AG09309 (cell line): ENCODE measurements around the gene RBL1.
A peak's percentile ranks its signal among the peaks of the same experiment; 100 is the strongest.
"Not testable (repeated sequence)": the region's sequence is repeated elsewhere in the genome, so short reads cannot be mapped to it uniquely, and the experiment has no call there.

ENCODE experiments used
- DNase-seq: peaks from one replicate; pipeline ENCODE4 v3.0.0-alpha.2; 2010; ENCODE audit warnings: low read depth
- H3K4me3 ChIP-seq: 2 replicates; pipeline ENCODE4 v1.5.1; 2011; ENCODE audit warnings: mild to moderate bottlenecking, low read depth, low read length, moderate library complexity; ENCODE audit not compliant: control insufficient read depth
- TF ChIP-seq, protein P1 (sequence below): IDR thresholded peaks from 2 replicates; pipeline ENCODE4 v1.5.1; 2011; ENCODE audit warnings: mild to moderate bottlenecking, low read depth, low read length, inconsistent platforms; ENCODE audit not compliant: insufficient read depth, control insufficient read depth; ENCODE audit errors: missing control alignments

Gene RBL1

DNA sequence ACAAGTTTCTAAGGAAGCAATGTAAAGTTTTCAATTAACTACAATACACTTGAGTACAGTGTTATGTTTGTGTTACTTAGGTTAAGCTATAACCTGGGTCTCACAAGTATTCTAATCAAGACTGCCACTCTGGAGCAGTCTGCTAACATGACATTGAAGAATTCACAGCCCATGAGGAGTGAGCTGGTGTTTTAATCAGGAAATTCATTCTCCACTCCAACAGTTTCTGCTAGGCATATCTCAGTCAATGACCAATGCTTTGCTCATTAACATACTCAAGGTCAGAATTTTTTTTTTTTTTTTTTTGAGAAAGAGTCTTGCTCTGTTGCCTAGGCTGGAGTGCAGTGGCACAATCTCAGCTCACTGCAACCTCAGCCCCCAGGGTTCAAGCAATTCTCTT, 84.7 kb downstream of the RBL1 start:
- H3K4me3 ChIP-seq: no peak overlapping the region
- TF ChIP-seq, protein P1, sequence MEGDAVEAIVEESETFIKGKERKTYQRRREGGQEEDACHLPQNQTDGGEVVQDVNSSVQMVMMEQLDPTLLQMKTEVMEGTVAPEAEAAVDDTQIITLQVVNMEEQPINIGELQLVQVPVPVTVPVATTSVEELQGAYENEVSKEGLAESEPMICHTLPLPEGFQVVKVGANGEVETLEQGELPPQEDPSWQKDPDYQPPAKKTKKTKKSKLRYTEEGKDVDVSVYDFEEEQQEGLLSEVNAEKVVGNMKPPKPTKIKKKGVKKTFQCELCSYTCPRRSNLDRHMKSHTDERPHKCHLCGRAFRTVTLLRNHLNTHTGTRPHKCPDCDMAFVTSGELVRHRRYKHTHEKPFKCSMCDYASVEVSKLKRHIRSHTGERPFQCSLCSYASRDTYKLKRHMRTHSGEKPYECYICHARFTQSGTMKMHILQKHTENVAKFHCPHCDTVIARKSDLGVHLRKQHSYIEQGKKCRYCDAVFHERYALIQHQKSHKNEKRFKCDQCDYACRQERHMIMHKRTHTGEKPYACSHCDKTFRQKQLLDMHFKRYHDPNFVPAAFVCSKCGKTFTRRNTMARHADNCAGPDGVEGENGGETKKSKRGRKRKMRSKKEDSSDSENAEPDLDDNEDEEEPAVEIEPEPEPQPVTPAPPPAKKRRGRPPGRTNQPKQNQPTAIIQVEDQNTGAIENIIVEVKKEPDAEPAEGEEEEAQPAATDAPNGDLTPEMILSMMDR: no peak
- DNase-seq: no peak

GRCh38 chr20:37007898-37008649, 87.7 kb downstream of the RBL1 start:
- H3K4me3 ChIP-seq: no peak overlapping the region
- DNase-seq: no peak
- TF ChIP-seq, protein P1: peak; percentile 28

GRCh38 chr20:37005062-37005942, 90.5 kb downstream of the RBL1 start:
- DNase-seq, H3K4me3 ChIP-seq: not testable (repeated sequence)

- not testable (repeated sequence) for DNase-seq, H3K4me3 ChIP-seq
Measured at GRCh38 chr20:37001634-37002033, 94.2 kb downstream of the RBL1 start.

- H3K4me3 ChIP-seq, DNase-seq: not testable (repeated sequence)
Measured at GRCh38 chr20:37000171-37000570, 95.6 kb downstream of the RBL1 start.

DNA sequence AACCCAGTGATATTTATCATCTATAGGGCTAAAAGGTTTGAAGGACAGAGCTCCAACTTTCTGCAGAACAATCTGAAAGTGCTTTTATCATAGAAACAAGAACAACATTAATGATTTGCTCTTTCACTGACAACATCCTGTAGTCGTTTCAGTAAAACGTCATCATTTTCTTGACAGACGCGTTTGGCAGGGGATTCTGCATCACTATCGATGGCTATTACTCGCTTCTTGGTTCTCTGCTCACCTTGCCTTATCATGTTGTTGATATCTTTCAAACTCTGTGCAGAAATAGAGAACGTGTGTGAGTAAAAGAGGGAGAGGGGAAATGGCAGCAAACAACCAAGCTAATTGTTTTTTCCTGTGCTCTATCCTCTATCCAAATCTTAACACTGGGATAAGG, 97.1 kb downstream of the RBL1 start:
- H3K4me3 ChIP-seq: no peak overlapping the region
- TF ChIP-seq, protein P1: no peak
- DNase-seq: no peak

GRCh38 chr20:36997121-36997520, 98.7 kb downstream of the RBL1 start:
- no peak overlapping the region for H3K4me3 ChIP-seq
- TF ChIP-seq, protein P1: no peak
- DNase-seq: no peak

DNA sequence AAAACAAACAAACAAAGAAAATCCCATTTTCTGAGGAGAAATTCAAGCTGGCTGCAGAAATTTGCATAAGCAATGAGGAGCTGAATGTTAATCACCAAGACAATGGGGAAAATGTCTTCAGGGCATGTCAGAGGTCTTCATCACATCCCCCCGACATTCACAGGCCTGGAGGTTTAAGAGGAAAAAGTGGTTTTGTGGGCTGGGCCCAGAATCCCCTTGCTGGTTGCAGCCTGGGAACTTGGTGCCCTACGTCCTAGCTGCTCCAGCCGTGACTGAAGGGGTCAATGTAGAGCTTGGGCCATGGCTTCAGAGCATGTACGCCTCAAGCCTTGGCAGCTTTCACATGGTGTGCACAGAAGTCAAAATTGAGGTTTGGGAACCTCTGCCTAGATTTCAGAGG, 101.6 kb downstream of the RBL1 start:
- H3K4me3 ChIP-seq, DNase-seq: not testable (repeated sequence)
